Fibroblast of skin of scalp (primary cell): ENCODE results near the gene P3H3. TPM values are rescaled to one million over a fixed set of nuclear protein-coding genes. Genes with fewer than 3 reads are reported as not detected.
A peak's percentile ranks its signal among the peaks of the same experiment; 100 is the strongest.

ENCODE experiments used
- DNase-seq: peaks from one replicate; pipeline ENCODE4 v3.0.0-alpha.2; 2013
- polyA plus RNA-seq, 2 experiments: library from polyadenylated mRNA; unstranded; fragments of 120-200 nt; gene quantifications; one replicate each; pipeline ENCODE4 v1.2.1, GENCODE V29; 2013; ENCODE audit not compliant: insufficient read length in 2 of 2

The P3H3 gene, protein sequence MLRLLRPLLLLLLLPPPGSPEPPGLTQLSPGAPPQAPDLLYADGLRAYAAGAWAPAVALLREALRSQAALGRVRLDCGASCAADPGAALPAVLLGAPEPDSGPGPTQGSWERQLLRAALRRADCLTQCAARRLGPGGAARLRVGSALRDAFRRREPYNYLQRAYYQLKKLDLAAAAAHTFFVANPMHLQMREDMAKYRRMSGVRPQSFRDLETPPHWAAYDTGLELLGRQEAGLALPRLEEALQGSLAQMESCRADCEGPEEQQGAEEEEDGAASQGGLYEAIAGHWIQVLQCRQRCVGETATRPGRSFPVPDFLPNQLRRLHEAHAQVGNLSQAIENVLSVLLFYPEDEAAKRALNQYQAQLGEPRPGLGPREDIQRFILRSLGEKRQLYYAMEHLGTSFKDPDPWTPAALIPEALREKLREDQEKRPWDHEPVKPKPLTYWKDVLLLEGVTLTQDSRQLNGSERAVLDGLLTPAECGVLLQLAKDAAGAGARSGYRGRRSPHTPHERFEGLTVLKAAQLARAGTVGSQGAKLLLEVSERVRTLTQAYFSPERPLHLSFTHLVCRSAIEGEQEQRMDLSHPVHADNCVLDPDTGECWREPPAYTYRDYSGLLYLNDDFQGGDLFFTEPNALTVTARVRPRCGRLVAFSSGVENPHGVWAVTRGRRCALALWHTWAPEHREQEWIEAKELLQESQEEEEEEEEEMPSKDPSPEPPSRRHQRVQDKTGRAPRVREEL
- 87.4 TPM for polyA plus RNA-seq (2013, experiment 1 of 2; ENCODE audit: insufficient read length)
- 80.8 TPM for polyA plus RNA-seq (2013, experiment 2 of 2; ENCODE audit: insufficient read length)

DNA sequence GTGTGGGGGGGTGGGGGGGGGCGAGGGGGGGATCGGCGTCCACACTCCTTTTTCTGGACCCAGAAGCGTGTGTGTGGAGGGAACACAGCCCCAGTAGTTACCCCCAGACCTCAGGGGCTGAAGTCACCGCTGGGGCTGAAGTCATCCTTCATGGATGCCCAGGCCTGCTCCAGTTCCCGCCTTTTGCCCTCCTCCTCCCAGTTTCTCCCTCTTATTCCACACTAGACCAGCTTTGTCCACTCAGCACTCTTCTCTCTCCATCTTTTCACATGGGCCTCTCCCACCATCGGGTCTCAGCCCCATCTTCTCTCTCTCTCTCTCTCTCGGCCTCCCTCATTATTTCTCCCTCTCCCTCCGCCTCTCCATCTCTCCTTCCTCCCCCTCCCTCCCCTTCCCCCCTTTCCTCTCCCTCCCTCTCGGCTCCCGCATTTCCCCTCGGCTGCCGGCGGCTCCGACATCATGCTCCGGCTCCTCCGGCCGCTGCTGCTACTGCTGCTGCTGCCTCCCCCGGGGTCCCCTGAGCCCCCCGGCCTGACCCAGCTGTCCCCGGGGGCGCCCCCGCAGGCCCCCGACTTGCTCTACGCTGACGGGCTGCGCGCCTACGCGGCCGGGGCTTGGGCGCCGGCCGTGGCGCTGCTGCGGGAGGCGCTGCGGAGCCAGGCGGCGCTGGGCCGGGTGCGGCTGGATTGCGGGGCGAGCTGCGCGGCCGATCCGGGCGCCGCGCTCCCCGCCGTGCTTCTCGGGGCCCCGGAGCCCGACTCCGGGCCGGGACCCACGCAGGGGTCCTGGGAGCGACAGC is at the start of gene P3H3:
Gene P3H3 (plus strand): TSS at position 426 of the 799 bp plus-strand sequence. CDS start 34 bp downstream, at position 460.
- DNase-seq, result peak; percentile 63

DNA sequence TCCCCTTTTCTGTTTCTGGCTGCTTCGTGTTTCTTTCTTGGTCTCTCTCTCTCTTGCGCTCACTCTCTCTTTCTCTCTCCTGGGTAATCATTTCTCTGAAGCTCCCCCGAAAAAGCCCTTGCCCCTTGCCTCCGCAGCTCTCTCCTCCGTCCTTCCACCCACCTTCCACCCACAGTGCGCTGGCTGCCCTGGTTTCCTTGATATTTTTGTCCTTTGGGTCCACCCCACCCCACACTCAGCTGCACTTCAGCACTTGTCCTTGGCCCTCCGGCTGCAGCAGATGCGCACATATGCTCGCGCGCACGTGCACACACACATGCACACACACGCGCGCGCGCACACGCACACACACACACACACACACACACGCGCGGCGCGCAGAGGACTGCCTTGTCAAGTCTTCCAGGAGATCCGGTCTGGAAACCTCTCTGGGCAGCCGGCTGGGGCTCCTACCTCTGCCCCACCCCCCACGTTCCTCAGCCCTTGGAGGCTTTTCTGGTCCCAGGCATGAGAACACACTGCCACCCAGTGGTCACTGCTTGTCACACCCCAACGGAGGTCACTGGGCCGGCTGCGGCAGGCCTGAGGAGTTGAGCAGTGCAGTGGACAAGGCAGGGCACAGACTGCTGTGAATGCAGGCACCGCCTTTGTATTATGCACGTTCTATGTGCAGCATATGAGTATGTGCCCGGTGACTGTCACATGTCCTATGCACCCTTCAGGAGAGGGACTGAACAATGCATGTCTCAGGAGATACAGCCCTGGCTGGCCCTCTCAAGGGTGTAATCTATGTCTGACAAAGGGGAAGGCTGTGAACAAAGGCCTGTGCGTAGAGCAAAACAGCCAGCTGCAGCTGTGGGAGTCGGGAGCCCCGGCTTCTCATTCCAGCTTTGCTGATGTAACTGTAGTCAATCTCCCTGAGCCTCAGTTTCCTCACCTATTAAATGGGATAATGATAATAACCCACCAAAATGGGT is 49.3 kb upstream of the P3H3 start:
- peak; percentile 93 for DNase-seq

DNA sequence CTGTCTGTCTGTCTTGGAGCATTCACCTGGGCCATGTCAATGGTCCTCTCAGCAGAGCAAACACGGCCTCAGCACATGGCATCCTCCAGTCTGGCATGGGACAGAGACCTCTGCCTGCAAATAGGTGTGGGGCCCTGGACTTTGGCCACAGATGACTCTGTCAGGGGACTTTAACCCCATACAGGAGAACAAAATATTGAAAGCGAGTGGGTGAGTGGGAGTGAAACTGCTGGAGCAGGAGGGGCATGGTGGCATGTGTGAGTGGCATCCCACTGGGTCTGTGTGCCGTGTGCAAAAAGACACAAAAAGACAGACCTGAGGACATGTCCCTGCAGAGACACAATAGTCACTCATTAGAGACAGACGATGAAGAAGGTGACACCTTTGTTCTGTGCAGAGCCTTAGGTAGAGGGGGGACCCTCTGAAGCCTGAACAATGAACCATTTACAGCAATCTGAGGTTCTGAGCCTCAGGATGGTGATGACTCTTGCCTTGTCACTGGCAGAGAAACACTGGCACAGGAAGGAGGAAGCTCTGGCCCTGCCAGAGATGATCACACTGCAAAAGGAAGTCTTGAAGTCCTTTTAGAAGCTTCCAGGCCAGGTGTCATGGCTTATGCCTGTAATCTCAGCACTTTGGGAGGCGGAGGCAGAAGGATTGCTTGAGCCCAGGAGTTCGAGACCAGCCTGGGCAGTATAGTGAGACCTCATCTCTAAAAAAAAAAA is 48.3 kb upstream of the P3H3 start:
- no peak for DNase-seq

DNA sequence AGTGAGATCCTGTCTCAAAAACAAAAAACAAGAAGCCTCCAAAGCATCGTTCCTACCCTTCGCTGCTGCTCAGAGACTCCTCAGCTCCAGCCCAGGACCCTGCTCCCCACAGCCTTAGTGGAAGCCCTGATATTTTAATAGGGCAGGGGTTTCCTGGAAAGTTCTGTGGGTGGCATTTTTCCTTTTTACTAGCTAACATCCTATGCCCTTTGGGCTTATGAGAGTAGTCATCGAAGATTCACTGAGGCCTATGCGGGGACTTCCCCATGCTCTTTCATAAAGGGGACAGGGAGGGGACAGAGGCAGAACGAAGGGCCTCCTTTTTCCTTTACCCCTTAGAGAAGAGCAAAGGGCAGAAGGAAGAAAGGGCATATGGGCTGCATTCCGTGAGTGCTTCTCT is 47.6 kb upstream of the P3H3 start:
- DNase-seq, result no peak

DNA sequence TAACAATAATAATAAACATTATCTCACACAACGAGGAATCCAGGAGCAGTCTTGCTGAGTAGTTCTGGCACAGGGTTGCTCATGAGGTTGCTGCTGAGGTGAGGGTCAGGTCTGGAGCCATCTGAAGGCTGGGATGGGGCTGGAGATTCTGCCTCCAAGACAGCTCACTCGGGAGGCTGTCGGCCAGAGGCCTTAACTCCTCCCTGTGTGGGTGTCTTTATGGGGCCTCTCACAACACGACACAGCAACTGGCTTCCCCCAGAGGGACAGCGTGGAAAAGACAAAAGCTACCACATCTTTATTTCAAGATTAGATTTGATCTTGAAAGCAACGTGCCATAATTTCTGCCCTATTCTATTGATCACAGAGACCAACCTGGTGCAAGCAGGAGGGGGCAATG is 46.1 kb upstream of the P3H3 start:
- no peak for DNase-seq

DNA sequence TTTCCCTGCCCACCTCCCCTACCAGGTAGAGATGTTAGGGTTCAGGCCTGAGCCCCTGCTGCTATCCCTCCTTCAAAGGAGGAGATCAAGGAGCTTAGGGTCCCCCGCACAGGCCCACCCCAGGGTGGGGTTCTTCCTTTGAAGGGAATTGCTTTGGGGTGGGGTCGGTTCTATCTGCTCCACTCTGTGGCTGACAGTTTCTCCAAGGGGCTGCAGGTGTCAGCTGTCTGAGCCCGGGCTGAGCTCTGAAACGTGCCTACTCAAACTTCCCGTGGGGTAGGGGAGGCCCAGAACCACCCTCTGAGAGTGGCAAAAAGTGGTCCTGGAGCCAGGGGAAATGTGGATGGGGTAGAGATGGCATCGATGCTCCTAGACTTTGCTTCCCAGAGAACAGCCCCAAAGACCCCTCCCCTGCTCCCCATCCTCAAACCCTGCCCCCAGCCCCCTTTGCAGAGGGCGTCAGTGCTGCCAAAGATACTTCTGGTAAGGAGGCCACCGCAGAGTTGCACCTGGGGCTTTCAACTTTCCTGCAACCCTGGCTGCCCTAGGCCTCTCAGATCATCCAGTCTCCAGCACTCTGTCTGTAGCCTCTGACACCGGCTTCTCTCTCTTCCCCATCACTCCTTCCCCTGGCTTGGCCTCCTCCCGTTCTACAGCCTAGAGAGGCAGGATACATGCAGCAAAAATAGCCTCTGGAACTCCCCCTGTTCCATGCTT is 45.2 kb upstream of the P3H3 start:
- no peak for DNase-seq

DNA sequence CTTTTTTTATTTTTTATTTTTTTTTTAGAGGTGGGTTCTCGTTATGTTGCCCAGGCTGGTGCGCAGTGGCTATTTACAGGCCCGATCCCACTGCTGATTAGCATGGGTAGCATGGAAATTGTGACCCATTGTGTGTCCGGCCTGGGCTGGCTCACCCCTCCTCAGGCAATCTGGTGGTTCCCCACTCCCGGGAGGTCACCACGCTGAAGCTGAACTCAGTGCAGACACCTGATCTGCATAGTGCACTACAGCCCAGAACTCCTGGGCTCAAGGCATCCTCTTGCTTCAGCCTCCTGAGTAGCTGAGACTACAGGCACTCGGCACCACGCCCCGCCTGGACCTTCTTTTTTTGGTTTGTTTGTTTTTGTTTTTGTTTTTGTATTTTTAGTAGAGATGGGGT is 44.4 kb upstream of the P3H3 start:
- DNase-seq, result no peak

DNA sequence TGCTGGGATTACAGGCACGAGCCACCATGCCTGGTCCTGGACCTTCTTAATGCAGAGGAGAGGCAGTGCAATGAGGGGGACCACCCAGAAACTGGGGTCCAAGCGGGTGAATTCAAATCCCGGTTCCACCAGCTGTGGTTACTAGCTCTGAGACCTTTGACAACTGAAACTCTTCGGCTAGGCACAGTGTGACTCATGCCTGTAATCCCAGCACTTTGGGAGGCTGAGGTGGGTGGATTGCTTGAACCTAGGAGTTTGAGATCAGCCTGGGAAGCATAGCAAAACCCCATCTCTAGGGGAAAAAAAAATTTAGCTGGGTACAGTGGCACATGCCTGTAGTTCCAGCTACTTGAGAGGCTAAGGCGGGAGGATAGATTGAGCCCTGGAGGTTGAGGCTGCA is 43.9 kb upstream of the P3H3 start:
- no peak for DNase-seq

DNA sequence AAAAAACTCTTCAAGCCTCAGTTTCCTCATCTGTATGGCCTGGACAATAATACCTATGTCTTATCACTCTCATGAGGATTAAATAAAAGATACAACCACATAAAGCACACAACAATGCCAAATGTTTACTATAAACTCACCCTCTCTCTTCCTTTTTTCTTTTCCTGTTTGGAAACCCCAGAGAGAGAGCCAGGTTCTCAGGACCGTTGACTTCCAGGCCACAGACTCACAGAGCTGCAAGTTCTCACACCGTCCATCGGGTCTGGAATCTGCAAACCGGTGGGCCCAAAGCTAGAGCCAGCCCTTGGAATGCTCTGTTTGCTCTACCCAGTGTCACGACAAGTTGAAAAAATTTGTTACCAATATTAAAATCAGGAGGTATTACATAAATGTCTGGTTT is 43.4 kb upstream of the P3H3 start:
- DNase-seq, result no peak

DNA sequence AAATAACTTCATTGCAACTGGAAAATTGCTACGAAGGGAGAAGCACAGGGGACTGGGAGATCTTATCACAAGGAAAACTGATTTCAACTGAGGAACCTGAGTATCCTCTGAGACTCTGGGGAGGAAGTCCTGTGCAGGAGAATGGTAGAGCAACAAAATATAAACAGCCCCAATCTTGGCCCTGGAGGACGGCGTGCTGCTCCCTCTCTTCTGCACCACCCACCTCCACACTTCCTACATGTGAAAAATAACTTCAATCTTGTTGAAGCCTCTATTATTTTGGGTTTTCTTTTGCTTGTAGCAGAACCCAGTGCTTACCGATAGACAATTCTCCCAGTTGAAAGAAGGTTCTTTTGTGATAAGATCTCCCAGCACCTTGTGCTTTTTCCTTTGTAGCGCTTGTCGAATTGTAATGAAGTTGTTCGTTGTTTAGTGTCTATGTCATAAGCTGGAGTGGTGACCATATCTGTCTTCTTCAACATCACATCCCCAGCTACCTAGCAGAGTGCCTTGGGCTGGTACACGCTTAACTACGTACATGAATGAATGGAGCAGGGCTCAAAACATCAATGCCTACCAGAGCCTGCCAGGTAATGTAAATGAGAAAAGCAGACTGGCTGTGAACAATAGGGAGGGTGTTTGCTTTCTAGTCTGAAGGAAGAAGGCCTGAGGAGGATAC is 41.7 kb upstream of the P3H3 start:
- no peak for DNase-seq

DNA sequence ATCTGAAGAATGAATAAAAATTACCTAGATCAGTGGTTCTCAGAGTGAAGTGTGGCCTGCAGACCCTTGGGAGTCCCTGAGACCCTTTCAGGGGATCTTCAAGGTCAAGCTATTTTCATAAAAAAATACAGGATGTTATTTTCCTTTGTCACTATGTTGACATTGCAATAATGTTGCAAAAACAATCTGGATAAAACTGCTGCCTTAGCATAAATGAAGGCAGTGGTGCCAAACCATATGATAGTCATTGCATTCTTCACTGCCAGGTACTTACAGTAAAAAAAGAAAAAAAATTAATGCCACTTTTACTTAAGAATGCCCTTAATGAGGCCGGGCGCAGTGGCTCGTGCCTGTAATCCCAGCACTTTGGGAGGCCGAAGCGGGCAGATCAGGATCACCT is 40.9 kb upstream of the P3H3 start:
- no peak for DNase-seq

DNA sequence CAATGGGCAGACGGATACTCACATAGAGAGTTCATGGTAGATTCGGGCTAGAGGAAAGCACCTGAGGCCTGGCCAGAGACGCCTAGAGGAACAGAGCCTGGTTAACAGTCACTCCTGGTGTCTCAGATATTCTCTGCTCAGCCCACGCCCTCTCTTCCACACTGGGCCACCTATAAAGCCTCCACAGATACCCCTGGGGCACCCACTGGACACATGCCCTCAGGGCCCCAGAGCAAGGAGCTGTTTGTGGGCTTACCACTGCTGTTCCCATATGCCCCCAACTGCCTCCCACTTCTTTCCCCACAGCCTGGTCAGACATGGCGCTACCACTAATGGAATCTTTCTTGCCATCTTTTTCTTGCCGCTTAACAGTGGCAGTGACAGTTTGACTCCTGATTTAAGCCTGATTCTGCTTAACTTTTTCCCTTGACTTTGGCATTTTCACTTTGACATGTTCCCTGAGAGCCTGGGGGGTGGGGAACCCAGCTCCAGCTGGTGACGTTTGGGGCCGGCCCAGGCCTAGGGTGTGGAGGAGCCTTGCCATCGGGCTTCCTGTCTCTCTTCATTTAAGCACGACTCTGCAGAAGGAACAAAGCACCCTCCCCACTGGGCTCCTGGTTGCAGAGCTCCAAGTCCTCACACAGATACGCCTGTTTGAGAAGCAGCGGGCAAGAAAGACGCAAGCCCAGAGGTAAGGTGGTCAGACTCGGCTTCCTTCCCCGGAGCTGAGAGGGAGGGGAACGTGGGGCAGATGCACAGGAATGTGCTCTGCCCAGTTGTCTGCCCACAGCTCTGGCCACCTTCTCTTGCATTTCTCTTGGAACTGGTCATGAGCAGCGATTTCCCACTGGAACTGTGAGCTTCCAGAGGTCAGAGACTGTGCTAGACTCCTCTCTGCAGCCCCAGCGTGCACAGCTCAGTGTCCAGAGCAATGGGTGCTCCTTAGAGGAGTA is 39.0 kb upstream of the P3H3 start, which contains the start of gene CD4:
Gene CD4 (plus strand): TSS at position 557 of the 953 bp plus-strand sequence. CDS start 10,611 bp downstream, outside the sequence.
- DNase-seq, result no peak

DNA sequence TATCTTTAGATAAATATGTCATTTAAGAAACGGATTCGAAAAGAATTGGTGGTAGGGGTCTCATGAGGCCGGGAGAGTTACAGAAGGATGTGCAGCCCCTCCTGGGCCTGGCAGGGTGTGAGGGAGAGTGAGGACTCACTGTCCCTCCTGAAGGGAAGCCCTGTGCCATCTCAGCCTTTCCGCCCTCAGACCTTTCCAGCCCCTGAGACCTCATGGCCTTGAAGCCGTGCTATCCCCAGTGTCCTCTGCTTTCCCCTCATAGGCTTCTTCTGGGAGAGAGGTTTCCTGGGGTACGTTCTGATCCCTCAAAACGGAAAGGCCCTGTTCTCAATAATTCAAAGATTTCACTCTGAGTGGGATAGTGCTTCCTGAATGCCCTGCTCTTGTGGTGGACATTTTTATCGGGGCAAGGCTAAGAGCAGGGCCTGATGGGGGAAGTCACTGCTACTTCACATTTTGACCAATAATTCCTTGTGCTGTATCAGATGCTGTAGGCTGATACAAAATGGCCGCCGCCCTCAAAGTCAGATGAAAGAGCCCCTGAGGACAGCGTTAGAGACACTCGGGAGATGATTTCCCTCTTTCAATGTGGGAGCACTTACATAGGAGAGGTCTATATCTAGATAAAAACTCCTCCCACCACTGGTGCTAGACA is 37.6 kb upstream of the P3H3 start:
- DNase-seq, result no peak

DNA sequence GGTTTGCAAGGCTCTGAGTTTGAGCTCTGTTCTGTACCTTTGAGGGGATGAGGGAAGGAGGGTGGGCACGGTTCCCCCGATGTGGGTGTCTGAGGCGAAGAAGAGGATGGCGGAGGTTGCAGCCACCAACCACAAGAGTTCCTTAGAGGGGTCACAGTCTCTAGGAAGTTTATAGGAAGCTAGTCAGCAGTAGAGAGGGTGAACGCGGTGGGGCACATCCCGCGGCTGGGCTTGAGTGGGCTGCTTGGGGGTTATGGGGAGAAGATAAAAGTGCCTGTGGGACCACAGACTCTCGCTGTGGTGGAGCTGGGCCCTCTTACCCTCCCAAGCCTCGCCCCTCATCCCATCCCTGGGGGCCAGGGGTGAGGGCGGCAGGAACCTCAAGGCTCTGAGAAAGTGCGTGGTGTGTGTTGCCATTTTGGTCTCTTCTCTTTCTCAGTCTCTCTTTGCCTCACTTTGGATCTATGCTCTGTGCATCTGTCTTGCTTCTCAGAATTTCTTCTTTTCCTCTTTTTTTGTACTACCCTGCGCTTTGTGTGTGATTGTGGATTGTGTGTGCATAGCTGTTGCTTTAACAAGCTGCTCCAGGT is 36.2 kb upstream of the P3H3 start:
- no peak for DNase-seq

DNA sequence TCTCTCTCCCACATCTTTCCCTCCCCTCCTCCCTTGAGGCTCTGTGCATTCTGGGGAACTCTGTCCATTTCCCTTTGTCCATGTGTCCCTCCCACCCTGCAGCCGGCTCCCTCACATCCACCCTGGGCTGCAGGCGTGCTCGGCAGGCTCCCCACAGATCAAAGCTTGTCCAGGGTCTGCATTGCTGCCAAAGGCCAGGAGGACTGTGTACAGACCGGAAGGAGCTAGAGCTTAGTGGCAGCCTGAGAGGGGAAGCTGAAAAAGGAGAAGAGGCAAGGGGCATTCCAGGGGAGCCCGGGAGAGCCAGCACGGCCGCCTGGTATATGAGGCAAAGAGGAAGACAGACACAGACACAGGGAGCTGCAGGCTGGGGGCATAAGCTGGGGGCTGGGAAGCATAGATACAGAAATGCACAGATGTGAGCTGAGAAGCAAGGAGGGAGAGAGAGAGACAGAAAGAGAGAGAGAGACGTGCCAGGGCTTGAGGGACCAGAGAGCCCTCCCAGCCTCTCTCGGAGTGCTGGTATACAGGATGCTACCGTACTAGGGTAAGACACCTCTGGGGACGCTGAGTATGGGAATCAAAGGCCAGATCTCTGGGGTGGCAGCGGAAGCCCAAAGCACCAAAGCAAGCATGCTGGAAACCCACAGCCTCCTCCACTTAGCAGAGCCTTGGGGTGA is 35.5 kb upstream of the P3H3 start:
- DNase-seq, result no peak

DNA sequence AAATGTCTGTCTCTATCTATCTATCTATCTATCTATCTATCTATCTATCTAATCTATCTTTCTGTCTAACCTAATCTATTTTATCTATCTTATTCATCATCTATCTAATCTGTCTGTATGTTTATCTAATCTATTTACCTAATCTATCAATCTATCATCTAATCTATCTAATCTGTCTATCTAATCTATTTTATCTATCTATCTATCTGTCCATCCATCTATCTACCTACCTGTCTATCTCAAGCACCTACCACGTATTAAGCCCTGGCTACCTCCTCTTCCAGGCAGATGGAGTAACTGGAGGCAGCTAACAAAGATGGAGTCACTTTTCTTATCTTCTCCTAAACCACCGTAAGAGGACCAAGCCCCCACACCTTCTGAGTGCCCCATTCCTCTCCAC is 33.1 kb upstream of the P3H3 start:
- DNase-seq, result no peak

DNA sequence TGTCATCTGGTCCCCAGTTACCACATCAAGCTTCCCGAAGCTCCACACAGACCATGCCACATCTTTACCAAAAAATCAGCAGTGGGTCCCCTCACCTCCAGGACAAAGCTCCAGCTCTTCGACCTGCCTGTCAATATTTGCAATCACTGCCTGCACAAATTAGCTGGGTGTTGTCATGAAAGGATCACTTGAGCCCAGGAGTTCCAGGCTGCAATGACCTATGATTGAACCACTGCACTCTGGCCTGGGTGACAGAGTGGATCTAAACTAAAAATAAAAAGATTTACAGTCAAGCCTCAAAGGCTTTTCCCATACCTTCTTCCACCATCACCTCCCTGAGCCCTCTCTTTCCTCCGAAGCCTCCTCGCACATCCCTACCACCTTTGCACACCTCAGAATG is 31.6 kb upstream of the P3H3 start:
- no peak for DNase-seq
